Endothelial cell of umbilical vein (primary cell): Measurements from ENCODE around the gene HDAC9. TPM values are rescaled to one million over a fixed set of nuclear protein-coding genes. Genes with fewer than 3 reads are reported as not detected.

ENCODE experiments used
- BruUV-seq: library from RNA; stranded (reverse); fragments of 400-500 nt; replicated peaks from 2 replicates; lab custom pipeline; 2021; lab: Mats Ljungman, UMichigan
- CTCF ChIA-PET: fragments of 300-600, 350-600 bp; sonication (Branson Sonifier 250); formaldehyde crosslinking; loops from one replicate; lab custom pipeline; 2021; ENCODE audit warnings: antibody characterized with exemption, inconsistent platforms; lab: Charles Lee
- POLR2A ChIA-PET: fragments of 300-600, 350-600 bp; sonication (Branson Sonifier 250); formaldehyde crosslinking; loops from one replicate; lab custom pipeline; 2021; ENCODE audit warnings: antibody characterized with exemption, inconsistent platforms; lab: Charles Lee
- DNase-seq: peaks from one replicate; pipeline ENCODE4 v3.0.0-alpha.2; 2011; ENCODE audit warnings: low read depth, low spot score
- FAIRE-seq: peaks from 2 replicates; lab custom pipeline; 2011; peaks lifted over from hg19 to GRCh38; lab: Jason Lieb, UNC
- H2AFZ ChIP-seq: 2 replicates; pipeline ENCODE4 v1.6.0; 2012; ENCODE audit warnings: low read depth, low read length, control low read depth, inconsistent platforms
- H3K27ac ChIP-seq: 2 replicates; pipeline ENCODE4 v1.5.1; 2011; ENCODE audit warnings: low read depth, mild to moderate bottlenecking, control low read depth, low read length, moderate library complexity; ENCODE audit not compliant: insufficient read depth
- H3K27me3 ChIP-seq, 2 experiments: 2 replicates each; pipeline versions ENCODE4 v1.6.0 to v1.6.1; 2011; ENCODE audit warnings: low read length in 2 of 2, mixed read lengths in 1 of 2; ENCODE audit not compliant: control insufficient read depth in 2 of 2, insufficient read depth in 2 of 2
- H3K36me3 ChIP-seq, 2 experiments: 2 replicates in 1 of 2; 3 replicates in 1 of 2; pipeline ENCODE4 v1.5.1; 2011; ENCODE audit warnings: low read length in 2 of 2, mild to moderate bottlenecking in 1 of 2, moderate library complexity in 1 of 2; ENCODE audit not compliant: control insufficient read depth in 2 of 2, insufficient read depth in 2 of 2; ENCODE audit errors: extremely low read depth in 1 of 2
- H3K4me1 ChIP-seq: 3 replicates; pipeline ENCODE4 v1.5.1; 2011; ENCODE audit warnings: mild to moderate bottlenecking, low read length; ENCODE audit not compliant: control insufficient read depth, insufficient read depth; ENCODE audit errors: extremely low read depth
- H3K4me2 ChIP-seq: 2 replicates; pipeline ENCODE4 v1.6.1; 2011; ENCODE audit warnings: low read length, control low read depth, mixed read lengths; ENCODE audit not compliant: insufficient read depth
- H3K4me3 ChIP-seq, 3 experiments: fragments of 200-600 bp in 1 of 3; sonication (generic), shearing (Covaris generic) in 1 of 3; replicated peaks in 1 of 3; 2 replicates each; pipeline ENCODE4 v1.5.1; 2011 to 2016; ENCODE audit warnings: control low read depth in 3 of 3, low read length in 3 of 3, mild to moderate bottlenecking in 2 of 3, inconsistent platforms in 1 of 3, low read depth in 1 of 3, moderate library complexity in 1 of 3; ENCODE audit not compliant: insufficient read depth in 1 of 3
- H3K79me2 ChIP-seq: 2 replicates; pipeline ENCODE4 v1.6.0; 2012; ENCODE audit warnings: low read length, inconsistent platforms; ENCODE audit not compliant: control insufficient read depth, insufficient read depth
- H3K9ac ChIP-seq: replicated peaks from 2 replicates; pipeline ENCODE3; 2011; ENCODE audit warnings: low read length, control low read depth; ENCODE audit not compliant: insufficient read depth; ENCODE audit errors: extremely low read depth
- H3K9me1 ChIP-seq: replicated peaks from 3 replicates; pipeline ENCODE4 v1.6.0; 2011; ENCODE audit warnings: mild to moderate bottlenecking, low read length; ENCODE audit not compliant: control insufficient read depth, insufficient read depth; ENCODE audit errors: extremely low read depth
- H3K9me3 ChIP-seq: replicated peaks from 2 replicates; pipeline ENCODE4 v1.5.1; 2012; ENCODE audit warnings: low read length, inconsistent platforms; ENCODE audit not compliant: control insufficient read depth, insufficient read depth
- H4K20me1 ChIP-seq: replicated peaks from 2 replicates; pipeline ENCODE3; 2011; ENCODE audit warnings: mild to moderate bottlenecking, low read length; ENCODE audit not compliant: control insufficient read depth, insufficient read depth; ENCODE audit errors: extremely low read depth
- CTCF ChIP-seq, 2 donors: IDR thresholded peaks; 1 replicate in 1 of 2; 2 replicates in 1 of 2; pipeline ENCODE4 v1.5.1; 2011; ENCODE audit warnings: low read length in 2 of 2, mild to moderate bottlenecking in 2 of 2, moderate library complexity in 2 of 2, control low read depth in 1 of 2, inconsistent platforms in 1 of 2, low read depth in 1 of 2; ENCODE audit not compliant: insufficient read depth in 1 of 2; ENCODE audit errors: extremely low read depth in 1 of 2
- EZH2 ChIP-seq: IDR thresholded peaks from 2 replicates; pipeline ENCODE4 v1.6.1; 2012; ENCODE audit warnings: borderline replicate concordance, low read depth, mild to moderate bottlenecking, moderate library complexity, low read length, inconsistent platforms; ENCODE audit not compliant: severe bottlenecking
- FOS ChIP-seq: IDR thresholded peaks from 2 replicates; pipeline ENCODE4 v1.6.1; 2011; ENCODE audit warnings: mild to moderate bottlenecking, low read length, moderate library complexity, borderline replicate concordance; ENCODE audit not compliant: insufficient read depth
- GATA2 ChIP-seq: IDR thresholded peaks from 2 replicates; pipeline ENCODE4 v1.7.0; 2011; ENCODE audit warnings: low read depth, mild to moderate bottlenecking, moderate library complexity, mixed read lengths, low read length; ENCODE audit not compliant: insufficient read length, insufficient read depth
- JUN ChIP-seq: IDR thresholded peaks from 2 replicates; pipeline ENCODE4 v1.6.1; 2011; ENCODE audit warnings: borderline replicate concordance, low read depth; ENCODE audit not compliant: insufficient read length, insufficient read depth
- MAX ChIP-seq: IDR thresholded peaks from 2 replicates; pipeline ENCODE4 v1.6.1; 2011; ENCODE audit not compliant: insufficient read depth, insufficient read length
- MYC ChIP-seq: IDR thresholded peaks from one replicate; pipeline ENCODE4 v1.6.1; 2011; ENCODE audit warnings: mild to moderate bottlenecking, low read depth, low read length
- POLR2A ChIP-seq: IDR thresholded peaks from 2 replicates; pipeline ENCODE4 v1.6.1; 2012; ENCODE audit warnings: low read depth, mild to moderate bottlenecking, control low read depth, low read length
- POLR2AphosphoS5 ChIP-seq: IDR thresholded peaks from 2 replicates; pipeline ENCODE4 v1.6.1; 2012; ENCODE audit warnings: low read depth, mild to moderate bottlenecking, control low read depth, low read length, moderate library complexity; ENCODE audit not compliant: insufficient read depth
- dilution Hi-C: fragments of 300-500 bp; cut with MboI; formaldehyde crosslinking; loops from one replicate; pipeline ENCODE4 v1.15.0; 2019; ENCODE audit warnings: low sequenced_read_pairs; ENCODE audit not compliant: extremely low pct_ligation_motif_present
- intact Hi-C: fragments of 100-400 bp; cut with micrococcal nuclease; formaldehyde crosslinking; loops from one replicate; pipeline ENCODE4 v1.10.0; 2022
- polyA plus RNA-seq, 4 experiments: library from polyadenylated mRNA; depleted of rRNA in 3 of 4; stranded (reverse) in 3 of 4; unstranded in 1 of 4; fragments of >200 nt; gene quantifications; 2 replicates each; pipeline versions ENCODE4 v1.2.1 to v1.2.3, GENCODE V29; 2011 to 2012; ENCODE audit warnings: missing spikeins in 1 of 4
- total RNA-seq: library from RNA; stranded (reverse); gene quantifications from 2 replicates; pipeline ENCODE4 v1.2.3, GENCODE V29; 2021

Gene HDAC9
- total and polyA plus RNA-seq, 2 donors (not counting 3 experiments of a cell fraction or from before 2014, with no cell fraction given) = 1.8 to 11.6 TPM

GRCh38 chr7:18583305-18583704 is 87.8 kb downstream of the HDAC9 start:
- no peak for FAIRE-seq
- H3K9me1 ChIP-seq = no peaks in the 10 kb centered on the region
- no peak for TF ChIP-seq MAX
- no peak for TF ChIP-seq EZH2
- no peak for TF ChIP-seq POLR2A
- no peak for TF ChIP-seq FOS
- no peak for TF ChIP-seq CTCF (IDR thresholded peaks at IDR 0.05; ENCODE audit: extremely low read depth in 1 of 2, insufficient read depth in 1 of 2, low read depth in 1 of 2, low read length in 2 of 2)
- TF ChIP-seq GATA2 = no peak
- TF ChIP-seq POLR2AphosphoS5 = no peak
- no peak for TF ChIP-seq MYC
- TF ChIP-seq JUN = no peak
- H3K4me1 ChIP-seq = no peaks in the 10 kb centered on the region
- DNase-seq = no peak
- H3K27ac ChIP-seq = no peak overlapping the region
- POLR2A ChIA-PET = no interaction called here
- no peaks in the 10 kb centered on the region for H3K9me3 ChIP-seq
- no peaks in the 10 kb centered on the region for H4K20me1 ChIP-seq
- H3K9ac ChIP-seq = no peak overlapping the region
- no peaks in the 10 kb centered on the region for H3K36me3 ChIP-seq
- no TSS peak for BruUV-seq
- intact Hi-C loops = no loop called here
- no peaks in the 10 kb centered on the region for H3K27me3 ChIP-seq
- CTCF ChIA-PET = interaction anchor here (0.7 to 3.3 kb wide), 4 partner anchors 11 to 231 kb away, joined by 3 to 18 read pairs (median 4); no protein-coding TSS in a partner anchor
- H2AFZ ChIP-seq = no peak overlapping the region
- dilution Hi-C loops = no loop called here
- no peak overlapping the region for H3K4me2 ChIP-seq
- no peaks in the 10 kb centered on the region for H3K79me2 ChIP-seq
- no peak overlapping the region for H3K4me3 ChIP-seq
